Fibroblast of villous mesenchyme (primary cell): ENCODE data around the gene GLRA1. TPM values are rescaled to one million over a fixed set of nuclear protein-coding genes. Genes with fewer than 3 reads are reported as not detected.
"Not testable (repeated sequence)": the region's sequence is repeated elsewhere in the genome, so short reads cannot be mapped to it uniquely, and the experiment has no call there.

Experiments
- DNase-seq: peaks from one replicate; pipeline ENCODE4 v3.0.0-alpha.2; 2010; ENCODE audit warnings: low read depth
- H3K4me3 ChIP-seq: 2 replicates; pipeline ENCODE4 v1.5.1; 2011; ENCODE audit warnings: low read depth, mild to moderate bottlenecking, low read length
- total RNA-seq: library from RNA; depleted of rRNA; stranded (reverse); fragments of >200 nt; gene quantifications from 2 replicates; pipeline ENCODE4 v1.2.3, GENCODE V29; 2012
- TF ChIP-seq, protein P1 (sequence below): IDR thresholded peaks from 2 replicates; pipeline ENCODE4 v1.5.1; 2012; ENCODE audit warnings: low read depth, mild to moderate bottlenecking, low read length; ENCODE audit not compliant: insufficient read depth

GLRA1 gene
- total RNA-seq, 1 donor = not detected

- TF ChIP-seq, protein P1, sequence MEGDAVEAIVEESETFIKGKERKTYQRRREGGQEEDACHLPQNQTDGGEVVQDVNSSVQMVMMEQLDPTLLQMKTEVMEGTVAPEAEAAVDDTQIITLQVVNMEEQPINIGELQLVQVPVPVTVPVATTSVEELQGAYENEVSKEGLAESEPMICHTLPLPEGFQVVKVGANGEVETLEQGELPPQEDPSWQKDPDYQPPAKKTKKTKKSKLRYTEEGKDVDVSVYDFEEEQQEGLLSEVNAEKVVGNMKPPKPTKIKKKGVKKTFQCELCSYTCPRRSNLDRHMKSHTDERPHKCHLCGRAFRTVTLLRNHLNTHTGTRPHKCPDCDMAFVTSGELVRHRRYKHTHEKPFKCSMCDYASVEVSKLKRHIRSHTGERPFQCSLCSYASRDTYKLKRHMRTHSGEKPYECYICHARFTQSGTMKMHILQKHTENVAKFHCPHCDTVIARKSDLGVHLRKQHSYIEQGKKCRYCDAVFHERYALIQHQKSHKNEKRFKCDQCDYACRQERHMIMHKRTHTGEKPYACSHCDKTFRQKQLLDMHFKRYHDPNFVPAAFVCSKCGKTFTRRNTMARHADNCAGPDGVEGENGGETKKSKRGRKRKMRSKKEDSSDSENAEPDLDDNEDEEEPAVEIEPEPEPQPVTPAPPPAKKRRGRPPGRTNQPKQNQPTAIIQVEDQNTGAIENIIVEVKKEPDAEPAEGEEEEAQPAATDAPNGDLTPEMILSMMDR = no peak
- no peak overlapping the region for H3K4me3 ChIP-seq
- DNase-seq = no peak
These were observed 77.9 kb downstream of the GLRA1 start for GRCh38 chr5:151846765-151847164.

DNA sequence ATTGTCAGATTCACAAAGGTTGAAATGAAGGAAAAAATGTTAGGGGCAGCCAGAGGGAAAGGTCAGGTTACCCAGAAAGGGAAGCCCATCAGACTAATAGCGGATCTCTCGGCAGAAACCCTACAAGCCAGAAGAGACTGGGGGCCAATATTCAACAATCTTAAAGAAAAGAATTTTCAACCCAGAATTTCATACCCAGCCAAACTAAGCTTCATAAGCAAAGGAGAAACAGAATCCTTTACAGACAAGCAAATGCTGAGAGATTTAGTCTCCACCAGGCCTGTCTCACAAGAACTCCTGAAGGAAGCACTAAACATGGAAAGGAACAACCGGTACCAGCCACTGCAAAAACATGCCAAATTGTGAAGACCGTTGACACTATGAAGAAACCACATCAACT lies 91.8 kb downstream of the GLRA1 start:
- H3K4me3 ChIP-seq, DNase-seq: not testable (repeated sequence)

DNA sequence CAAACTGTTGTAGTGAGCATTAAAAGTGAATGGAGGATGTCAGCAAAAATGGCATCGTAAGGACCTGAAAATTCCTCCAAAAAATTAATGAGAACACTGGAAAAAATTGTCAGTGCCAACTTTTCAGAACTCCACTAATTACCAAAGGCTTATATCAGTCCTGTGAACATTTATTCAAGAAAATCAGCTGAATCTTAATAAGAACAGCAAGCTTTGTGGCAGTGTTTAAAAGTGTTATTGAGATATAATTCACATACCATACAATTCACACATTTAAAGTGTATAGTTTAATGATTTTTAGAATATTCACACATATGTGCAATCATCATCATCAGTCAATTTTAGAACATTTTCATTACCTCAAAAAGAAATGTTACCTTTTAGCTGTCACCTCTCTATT lies 95.3 kb downstream of the GLRA1 start:
- no peak overlapping the region for H3K4me3 ChIP-seq
- DNase-seq = no peak
- TF ChIP-seq, protein P1 = no peak

GRCh38 chr5:151825445-151825844 lies 99.2 kb downstream of the GLRA1 start:
- H3K4me3 ChIP-seq = no peak overlapping the region
- DNase-seq = peak; percentile 71
- TF ChIP-seq, protein P1 = peak; percentile 93

DNA sequence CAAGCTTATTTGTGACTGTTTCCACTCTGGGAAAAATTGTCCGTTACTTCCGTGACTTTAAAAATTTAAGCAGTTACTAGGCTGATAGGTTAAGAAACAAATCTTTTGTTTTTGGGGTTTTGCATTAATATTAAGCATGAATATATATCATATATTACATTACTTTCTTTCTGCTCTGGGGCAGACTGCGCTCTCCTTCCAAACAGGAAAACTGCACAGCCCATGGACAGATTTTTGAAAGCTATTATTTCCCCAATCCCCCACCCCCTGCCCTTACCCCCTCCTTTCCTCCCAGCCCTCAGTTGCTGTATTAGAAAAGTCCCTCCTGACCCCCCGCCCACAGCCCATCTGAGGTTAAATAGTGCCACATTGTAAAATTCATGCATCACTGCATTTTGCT lies 102.5 kb downstream of the GLRA1 start:
- TF ChIP-seq, protein P1 = no peak
- no peak for DNase-seq
- H3K4me3 ChIP-seq = no peak overlapping the region

DNA sequence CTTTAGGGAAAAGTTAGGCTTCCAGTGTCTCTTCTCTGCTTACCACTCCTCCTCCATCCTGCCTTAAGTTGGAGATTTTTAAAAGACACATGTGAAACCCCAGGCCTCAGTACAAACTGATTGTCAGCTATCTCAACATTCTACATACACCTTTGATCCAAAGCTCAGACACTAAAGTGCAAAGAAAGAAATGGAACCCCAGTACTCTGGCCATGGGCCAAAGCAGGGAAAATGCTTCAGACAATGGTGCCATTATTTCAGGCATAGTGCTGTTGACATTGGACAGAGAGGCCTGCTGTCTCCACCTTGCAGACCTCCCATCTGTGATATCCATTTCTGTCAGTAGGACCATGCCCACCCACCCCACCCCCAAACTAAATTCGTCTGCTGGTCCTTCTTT lies 103.7 kb downstream of the GLRA1 start:
- no peak for DNase-seq
- TF ChIP-seq, protein P1 = no peak
- no peak overlapping the region for H3K4me3 ChIP-seq

GRCh38 chr5:151820271-151820670 lies 104.4 kb downstream of the GLRA1 start:
- TF ChIP-seq, protein P1 = no peak
- no peak for DNase-seq
- no peak overlapping the region for H3K4me3 ChIP-seq
